ENCODE data around the gene IRAK3. TPM values are rescaled to one million over a fixed set of nuclear protein-coding genes. Genes with fewer than 3 reads are reported as not detected.
A peak's percentile ranks its signal among the peaks of the same experiment; 100 is the strongest.

IRAK3 gene
- total RNA-seq, 2 experiments from 2014 or later, result 0.59 to 0.74 TPM

- CTCF ChIA-PET, result no interaction called here
- Histone ChIP-seq H3K9me3 (ENCODE audit: control insufficient read depth in 1 of 2, insufficient read depth in 1 of 2, low read length in 2 of 2) (no peaks in the 10 kb centered on the region), H3K27ac (ENCODE audit: low read depth in 1 of 2, low read length in 2 of 2) (no peak overlapping the region), H3K4me3 (ENCODE audit: low read length) (no peak overlapping the region), H3K36me3 (ENCODE audit: insufficient read depth, low read length) (no peaks in the 10 kb centered on the region), H3K4me1 (ENCODE audit: insufficient read depth, low read length) (peaks cover 2% of the 10 kb centered on the region), H3K27me3 (ENCODE audit: control insufficient read depth in 1 of 2, insufficient read depth in 2 of 2, low read length in 2 of 2) (no peaks in the 10 kb centered on the region)
- TF ChIP-seq CTCF (IDR thresholded peaks at IDR 0.05), result peak; percentile 15
- H3K9me3 Mint-ChIP-seq, result no peaks in the 10 kb centered on the region
- POLR2A ChIA-PET, result no interaction called here
- DNase-seq, result no peak
- intact Hi-C loops (cut with DNase I, micrococcal nuclease), result no loop called here
- no peak overlapping the region for H3K4me3 Mint-ChIP-seq
- no peak overlapping the region for H3K27ac Mint-ChIP-seq
- H3K36me3 Mint-ChIP-seq (ENCODE audit: low read depth), result no peaks in the 10 kb centered on the region
- ATAC-seq (ENCODE audit: poor library complexity), result no peak
- H3K4me1 Mint-ChIP-seq (ENCODE audit: low read depth), result peaks cover 6% of the 10 kb centered on the region
- no peaks in the 10 kb centered on the region for H3K27me3 Mint-ChIP-seq
Measured at GRCh38 chr12:66262737-66263136, 73.7 kb downstream of the IRAK3 start.

- Mint-ChIP-seq H3K36me3 (ENCODE audit: low read depth) (no peaks in the 10 kb centered on the region), H3K27ac (no peak overlapping the region), H3K9me3 (no peaks in the 10 kb centered on the region), H3K4me1 (ENCODE audit: low read depth) (peaks cover 6% of the 10 kb centered on the region), H3K4me3 (no peak overlapping the region), H3K27me3 (no peaks in the 10 kb centered on the region)
- DNase-seq (peak in 2 of 14 experiments; percentile 49 to 58), ATAC-seq (ENCODE audit: poor library complexity) (peak; percentile 32)
- Histone ChIP-seq H3K27ac (ENCODE audit: low read depth in 1 of 2, low read length in 2 of 2) (no peak overlapping the region), H3K4me3 (ENCODE audit: low read length) (no peak overlapping the region), H3K4me1 (ENCODE audit: insufficient read depth, low read length) (peaks cover 20% of the 10 kb centered on the region), H3K36me3 (ENCODE audit: insufficient read depth, low read length) (no peaks in the 10 kb centered on the region), H3K27me3 (ENCODE audit: control insufficient read depth in 1 of 2, insufficient read depth in 2 of 2, low read length in 2 of 2) (no peaks in the 10 kb centered on the region), H3K9me3 (ENCODE audit: control insufficient read depth in 1 of 2, insufficient read depth in 1 of 2, low read length in 2 of 2) (no peaks in the 10 kb centered on the region)
- ChIA-PET CTCF (interaction anchor here (2.8 kb wide), 1 partner anchor 10 kb away, joined by 14 read pairs; no protein-coding TSS in a partner anchor), POLR2A (interaction anchor here (1.0 to 1.5 kb wide), 3 partner anchors 9 to 34 kb away, joined by 3 to 8 read pairs (median 3); partner anchors contain the start of gene HELB)
- TF ChIP-seq CTCF (IDR thresholded peaks at IDR 0.05), result no peak
- intact Hi-C loops (cut with DNase I, micrococcal nuclease), result loop anchor here (2.0 to 5.0 kb wide), 2 partner anchors 34 to 424 kb away; partner anchors contain the start of gene HELB (in 1 of the 2)
Measured at GRCh38 chr12:66268562-66268961, 79.5 kb downstream of the IRAK3 start.

- H3K9me3 Mint-ChIP-seq, result no peaks in the 10 kb centered on the region
- peaks cover 6% of the 10 kb centered on the region for H3K4me1 Mint-ChIP-seq (ENCODE audit: low read depth)
- H3K27ac ChIP-seq (ENCODE audit: low read depth in 1 of 2, low read length in 2 of 2), result no peak overlapping the region
- H3K27ac Mint-ChIP-seq, result no peak overlapping the region
- H3K4me3 ChIP-seq (ENCODE audit: low read length), result no peak overlapping the region
- ATAC-seq (ENCODE audit: poor library complexity), result no peak
- H3K4me3 Mint-ChIP-seq, result no peak overlapping the region
- intact Hi-C loops (cut with DNase I, micrococcal nuclease), result loop anchor here (1.0 to 5.0 kb wide), 3 partner anchors 33 to 424 kb away; partner anchors contain the start of gene HELB (in 1 of the 2)
- no peaks in the 10 kb centered on the region for H3K9me3 ChIP-seq (ENCODE audit: control insufficient read depth in 1 of 2, insufficient read depth in 1 of 2, low read length in 2 of 2)
- no peaks in the 10 kb centered on the region for H3K36me3 ChIP-seq (ENCODE audit: insufficient read depth, low read length)
- TF ChIP-seq CTCF (IDR thresholded peaks at IDR 0.05), result no peak
- POLR2A ChIA-PET, result interaction anchor here (1.0 to 2.4 kb wide), 8 partner anchors 8 to 84 kb away, joined by 3 to 14 read pairs (median 4); partner anchors contain the start of gene HELB
- H3K27me3 ChIP-seq (ENCODE audit: control insufficient read depth in 1 of 2, insufficient read depth in 2 of 2, low read length in 2 of 2), result no peaks in the 10 kb centered on the region
- no peaks in the 10 kb centered on the region for H3K36me3 Mint-ChIP-seq (ENCODE audit: low read depth)
- H3K27me3 Mint-ChIP-seq, result no peaks in the 10 kb centered on the region
- DNase-seq, result no peak
- H3K4me1 ChIP-seq (ENCODE audit: insufficient read depth, low read length), result peaks cover 20% of the 10 kb centered on the region
- CTCF ChIA-PET, result interaction anchor here (0.7 to 2.8 kb wide), 19 partner anchors 10 to 164 kb away, joined by 3 to 14 read pairs (median 4); partner anchors contain the start of gene HELB
Measured at GRCh38 chr12:66269142-66269541, 80.1 kb downstream of the IRAK3 start.
